Cerebellar cortex (tissue), 1 donor: ENCODE results near the gene OLFM2.

Source experiments
- DNase-seq: peaks from one replicate; pipeline ENCODE4 v3.0.0-alpha.2; 2015; ENCODE audit warnings: low spot score

Gene OLFM2

GRCh38 chr19:9906475-9907087, 29.7 kb downstream of the OLFM2 start:
- no peak for DNase-seq

- no peak for DNase-seq
Measured at GRCh38 chr19:9903336-9903735, 33.0 kb downstream of the OLFM2 start.

DNA sequence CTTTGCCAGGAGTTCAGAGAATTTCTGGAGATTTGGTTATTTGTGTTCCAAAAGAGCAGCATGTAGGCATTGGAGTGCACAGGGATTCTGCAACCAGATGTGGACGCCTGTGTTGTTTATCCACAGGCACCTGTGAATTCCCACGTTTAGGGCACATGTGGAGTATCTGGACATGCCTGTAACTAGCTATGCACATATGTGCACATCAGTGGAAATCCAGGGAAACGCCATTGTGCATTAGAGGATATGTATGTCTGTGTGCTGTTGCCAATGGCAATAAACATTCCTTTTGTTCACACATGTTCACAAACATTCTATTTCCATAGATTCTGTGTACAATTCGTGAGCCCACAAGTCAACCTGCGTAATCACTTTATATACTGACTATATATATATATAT, 34.7 kb downstream of the OLFM2 start:
- no peak for DNase-seq

DNA sequence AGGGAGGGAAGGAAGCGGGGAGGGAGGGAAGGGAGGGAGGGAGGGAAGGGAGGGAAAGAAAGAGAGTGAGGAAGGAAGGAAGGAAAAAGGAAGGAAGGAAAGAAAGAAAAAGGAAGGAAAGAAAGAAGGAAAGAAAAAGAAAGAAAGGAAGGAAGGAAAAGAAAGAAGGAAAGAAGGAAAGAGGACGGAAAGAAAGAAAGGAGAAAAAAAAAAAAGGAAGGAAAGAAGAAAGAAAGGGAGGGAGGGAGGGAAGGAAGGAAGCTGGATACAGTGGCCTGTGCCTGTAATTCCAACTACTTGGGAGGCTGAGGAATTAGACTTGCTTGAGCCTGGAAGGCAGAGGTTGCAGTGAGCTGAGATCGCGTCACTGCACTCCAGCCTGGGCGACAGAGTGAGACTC, 35.3 kb downstream of the OLFM2 start:
- DNase-seq, result no peak

- no peak for DNase-seq
Measured at GRCh38 chr19:9891609-9892373, 44.5 kb downstream of the OLFM2 start.

- peak; percentile 74 for DNase-seq
Measured at GRCh38 chr19:9885077-9885552, 51.2 kb downstream of the OLFM2 start.

GRCh38 chr19:9883764-9884163, 52.6 kb downstream of the OLFM2 start:
- DNase-seq, result no peak

DNA sequence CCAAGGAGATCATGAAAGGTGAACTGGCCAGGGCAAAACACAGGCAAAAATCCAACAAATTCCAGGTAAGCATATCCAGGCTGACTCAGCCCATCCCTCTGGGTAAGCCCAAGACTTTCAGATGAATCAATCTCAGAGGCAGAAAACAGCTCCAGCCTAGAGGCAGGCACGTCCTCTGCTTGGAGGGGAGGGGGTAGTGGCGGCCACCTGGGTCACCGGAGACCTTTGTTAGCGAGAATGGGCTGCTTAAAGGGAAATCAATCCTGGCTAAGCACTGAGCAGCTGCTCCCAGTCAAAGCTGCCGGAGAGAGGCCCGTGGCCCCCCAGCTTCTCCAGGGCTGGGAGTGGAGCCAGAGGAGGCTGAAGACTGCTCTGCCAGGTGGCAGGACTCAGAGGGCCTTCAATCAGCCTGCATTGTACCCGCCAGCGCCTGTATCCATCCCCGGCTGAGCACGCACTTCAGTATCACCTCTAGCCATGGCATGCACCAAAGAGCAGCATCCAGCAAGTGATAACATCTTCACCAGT, 53.0 kb downstream of the OLFM2 start:
- DNase-seq, result peak; percentile 82

GRCh38 chr19:9881720-9882119, 54.6 kb downstream of the OLFM2 start:
- DNase-seq, result no peak

- no peak for DNase-seq
Measured at GRCh38 chr19:9878511-9879196, 57.7 kb downstream of the OLFM2 start.

GRCh38 chr19:9877780-9878510, 58.4 kb downstream of the OLFM2 start:
- DNase-seq, result no peak

GRCh38 chr19:9875796-9876195, 60.5 kb downstream of the OLFM2 start:
- no peak for DNase-seq

GRCh38 chr19:9875031-9875627, 61.2 kb downstream of the OLFM2 start:
- no peak for DNase-seq

- no peak for DNase-seq
Measured at GRCh38 chr19:9872618-9873242, 63.6 kb downstream of the OLFM2 start.

DNA sequence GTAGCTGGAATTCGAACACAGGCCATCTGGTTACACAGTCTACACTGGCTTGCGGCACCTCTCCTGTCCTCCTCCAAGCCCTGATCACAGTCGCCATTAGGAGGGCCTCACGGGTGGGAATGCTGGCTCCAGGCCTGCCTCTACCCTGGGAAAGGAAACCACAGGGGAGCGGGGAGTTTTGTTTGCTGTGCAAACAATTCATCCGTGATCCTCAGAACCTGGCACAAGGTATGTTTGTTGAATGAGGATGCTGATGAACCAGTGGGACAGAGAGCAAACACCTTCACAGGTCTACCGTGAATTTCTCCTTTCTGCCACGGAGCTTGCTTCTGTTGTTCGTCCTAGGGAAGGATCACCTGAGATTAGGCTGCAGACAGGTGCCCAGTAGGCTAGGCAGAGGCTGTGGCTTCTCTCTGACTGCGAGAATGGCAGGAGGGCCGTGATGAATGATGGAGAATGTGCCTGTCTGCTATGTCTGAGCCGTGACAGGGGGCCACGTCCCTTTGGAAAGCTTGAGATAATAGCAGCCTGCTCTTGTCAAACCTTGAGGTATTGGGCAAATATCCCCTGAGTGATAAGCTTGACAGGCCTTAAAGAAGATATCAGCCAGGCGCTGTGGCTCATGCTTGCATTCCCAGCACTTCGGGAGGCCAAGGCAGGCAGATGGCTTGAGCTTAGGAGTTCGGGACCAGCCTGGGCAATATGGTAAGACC, 64.5 kb downstream of the OLFM2 start:
- no peak for DNase-seq

- DNase-seq, result peak; percentile 96
Measured at GRCh38 chr19:9868983-9869617, 67.2 kb downstream of the OLFM2 start.

DNA sequence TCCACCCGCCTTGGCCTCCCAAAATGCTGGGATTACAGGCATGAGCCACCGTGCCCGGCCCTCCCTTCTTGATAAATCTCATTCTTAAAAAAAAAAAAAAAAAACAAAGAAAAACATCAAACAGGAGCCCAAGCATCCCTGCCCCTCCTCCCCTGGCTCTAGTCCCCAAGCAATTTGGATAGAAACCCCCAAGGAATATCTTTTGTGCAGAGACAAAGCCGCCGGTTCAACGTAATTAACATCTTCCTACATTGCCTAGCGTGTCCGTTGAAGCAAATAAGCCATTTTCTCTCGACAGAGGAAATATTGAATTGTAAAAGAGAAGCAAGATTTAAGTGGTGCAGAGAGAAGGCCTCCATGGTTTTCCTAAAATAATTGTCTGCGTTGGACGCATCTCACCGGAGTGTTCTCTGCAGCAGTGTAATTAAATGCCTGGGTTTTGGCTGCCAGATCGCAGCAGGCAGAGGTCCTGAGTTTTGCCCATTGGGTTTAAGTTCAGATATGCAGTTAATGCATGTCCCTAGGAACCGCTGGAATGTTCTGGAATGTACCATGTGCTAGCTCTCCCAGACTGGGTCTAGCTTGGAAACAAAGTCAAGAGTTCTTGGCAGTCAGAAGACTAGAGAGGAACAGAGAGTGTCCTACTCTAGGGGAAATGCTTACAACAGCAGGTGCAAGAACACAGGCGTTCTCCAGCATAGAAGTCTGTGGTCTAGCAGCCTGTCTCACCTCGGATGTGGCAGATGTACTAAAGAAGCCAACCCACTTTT, 70.4 kb downstream of the OLFM2 start:
- DNase-seq, result peak; percentile 72

DNA sequence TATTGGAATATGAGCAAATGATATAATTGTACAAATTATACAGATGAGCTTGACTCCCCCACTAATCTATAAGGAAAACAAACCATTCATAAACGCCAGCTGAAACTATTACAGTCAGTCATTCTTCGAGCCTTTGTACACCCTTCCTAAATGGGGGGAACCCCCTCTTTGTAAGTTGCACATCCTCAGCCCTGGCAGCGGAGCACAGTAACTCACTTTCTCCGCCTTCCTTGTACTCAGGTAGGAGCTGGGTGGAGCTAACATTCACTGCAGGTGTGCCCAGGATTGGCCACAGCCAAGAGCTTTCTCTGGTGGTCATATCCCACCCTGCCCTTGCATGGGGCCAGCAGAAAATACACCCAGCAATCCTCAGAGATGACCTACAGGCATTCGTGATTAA, 72.6 kb downstream of the OLFM2 start:
- DNase-seq, result no peak

GRCh38 chr19:9862938-9863337, 73.4 kb downstream of the OLFM2 start:
- DNase-seq, result no peak
